ENCODE measurements around the gene CX3CR1.

The CX3CR1 gene

DNA sequence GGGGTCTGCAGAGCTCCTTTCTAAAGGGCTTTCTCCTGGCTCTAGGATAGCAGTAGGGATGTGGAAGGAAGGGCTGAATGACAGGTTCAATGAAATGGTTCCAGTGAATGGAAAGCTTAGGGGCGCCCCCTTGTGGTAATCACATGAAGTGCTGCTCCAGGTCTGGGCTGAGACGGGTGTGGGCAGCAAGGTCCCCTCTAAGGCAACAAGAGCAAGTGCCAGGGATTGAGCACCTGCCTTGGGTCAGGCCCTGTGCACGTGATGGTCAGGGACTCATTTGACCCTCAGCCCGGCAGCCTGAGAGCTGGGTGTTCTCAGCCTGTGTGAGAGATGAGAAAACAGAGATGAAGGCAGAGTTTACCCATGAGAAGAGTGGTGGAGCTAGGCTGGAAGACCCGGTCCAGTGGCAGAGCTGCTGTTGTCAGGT, 12.1 kb upstream of the CX3CR1 start:
- peak; percentile 80 for DNase-seq (ENCODE audit: low spot score)

DNA sequence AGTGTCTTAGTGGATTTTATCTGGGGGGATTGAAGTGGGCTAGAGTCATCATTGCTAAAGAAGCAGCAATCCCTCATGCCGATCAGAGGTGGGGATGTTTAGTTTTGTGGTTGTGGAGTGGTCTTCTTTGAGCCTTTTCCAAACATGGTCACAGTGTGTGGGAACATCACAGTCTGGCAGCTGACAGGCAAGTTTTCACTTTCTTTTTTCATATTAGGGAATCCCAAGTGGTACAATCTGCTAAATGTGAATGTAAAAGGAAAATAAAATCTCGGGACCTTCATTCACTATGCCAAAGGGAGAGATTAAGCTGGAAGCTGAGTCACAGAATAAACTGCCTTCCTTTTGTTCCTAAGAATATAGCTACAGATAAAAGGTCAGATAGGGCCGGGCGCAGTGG, 10.4 kb upstream of the CX3CR1 start:
- DNase-seq (ENCODE audit: low spot score): no peak

DNA sequence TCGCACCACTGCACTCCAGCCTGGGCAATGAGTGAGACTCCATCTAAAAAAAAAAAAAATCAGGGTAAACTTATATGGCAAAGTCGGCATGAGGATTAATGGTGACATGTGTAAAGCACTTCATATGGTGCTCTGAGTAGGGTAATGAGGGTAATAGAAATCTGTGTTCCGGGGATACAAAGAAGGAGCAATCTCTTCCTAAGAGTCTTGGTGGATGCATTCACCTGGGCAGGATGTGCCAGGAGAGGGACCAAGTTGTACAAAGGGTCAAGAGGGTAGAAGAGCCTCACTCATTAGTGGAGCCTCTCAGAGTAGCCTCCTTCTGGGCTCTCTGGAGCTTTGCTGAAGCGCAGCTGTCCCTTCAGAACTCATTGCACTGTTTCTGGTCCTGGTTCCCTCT, 9.3 kb upstream of the CX3CR1 start:
- no peak for DNase-seq (ENCODE audit: low spot score)

DNA sequence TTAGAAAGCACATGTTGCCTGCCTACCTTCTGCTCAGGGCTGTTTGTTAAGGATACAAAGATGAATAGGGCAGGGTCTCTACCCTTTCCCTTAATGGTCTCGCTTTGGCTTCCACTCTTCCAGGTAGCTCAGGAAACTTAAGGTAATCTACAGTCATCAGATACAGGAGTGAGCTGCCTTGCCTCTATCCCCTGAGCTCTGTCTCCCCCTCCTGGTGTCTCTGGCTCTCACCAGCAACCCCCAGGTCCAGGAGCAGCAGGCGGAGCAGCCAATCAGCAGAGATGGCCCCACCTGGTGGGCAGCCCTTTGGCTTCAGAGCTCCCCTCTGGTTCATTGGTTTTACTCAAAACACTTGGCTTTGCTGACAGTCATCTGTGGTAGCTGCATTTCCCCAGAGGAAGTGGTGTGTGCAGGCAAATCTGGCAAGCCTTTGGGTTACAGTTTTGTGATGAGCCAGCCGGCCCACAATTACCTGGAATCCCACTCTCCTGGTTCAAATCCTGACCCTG, 8.5 kb upstream of the CX3CR1 start:
- peak; percentile 98 for DNase-seq (ENCODE audit: low spot score)

DNA sequence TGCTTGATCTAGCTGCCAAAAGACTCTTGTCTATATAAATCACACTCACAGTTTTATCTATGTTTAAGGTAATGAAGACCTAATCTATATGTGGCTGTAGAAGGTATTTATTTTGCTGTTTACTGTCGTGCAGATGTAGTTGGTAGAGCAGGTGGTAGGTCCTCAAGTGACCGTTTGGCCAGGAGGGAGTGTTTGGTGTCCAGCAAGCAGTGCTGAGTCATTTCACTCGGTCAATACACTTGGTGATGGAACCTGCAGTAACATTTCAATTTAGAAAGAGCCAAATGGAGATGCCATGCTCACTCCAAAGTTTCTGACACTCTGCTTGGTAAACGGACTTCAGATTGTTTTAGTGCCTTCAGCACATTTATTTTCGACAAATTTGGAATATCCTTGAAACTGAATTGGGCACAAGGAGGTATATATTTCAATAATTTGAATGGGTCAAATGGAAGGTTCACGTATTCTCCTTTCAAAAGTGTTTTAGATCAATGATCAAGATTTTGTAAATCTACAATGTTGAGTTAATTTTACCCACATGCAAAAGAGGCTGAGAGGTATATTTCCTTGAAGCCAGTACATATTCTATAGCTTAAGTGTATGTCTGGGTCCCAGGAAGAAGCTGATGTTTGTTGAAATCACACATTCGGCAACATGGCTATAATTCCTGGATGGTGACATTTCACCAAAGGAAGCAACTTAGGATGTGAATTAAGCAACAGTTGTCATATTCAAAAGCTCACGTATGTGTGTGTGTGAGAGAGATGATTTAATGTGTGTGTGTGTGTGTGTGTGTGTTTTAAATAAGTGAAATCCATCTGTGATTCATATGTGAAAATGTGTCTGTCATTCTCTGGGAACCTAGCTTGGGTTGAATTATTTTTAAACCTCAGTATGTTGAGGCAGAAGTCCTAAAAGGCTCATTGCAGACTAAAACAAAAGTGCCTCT, 7.7 kb upstream of the CX3CR1 start:
- no peak for DNase-seq (ENCODE audit: low spot score)

DNA sequence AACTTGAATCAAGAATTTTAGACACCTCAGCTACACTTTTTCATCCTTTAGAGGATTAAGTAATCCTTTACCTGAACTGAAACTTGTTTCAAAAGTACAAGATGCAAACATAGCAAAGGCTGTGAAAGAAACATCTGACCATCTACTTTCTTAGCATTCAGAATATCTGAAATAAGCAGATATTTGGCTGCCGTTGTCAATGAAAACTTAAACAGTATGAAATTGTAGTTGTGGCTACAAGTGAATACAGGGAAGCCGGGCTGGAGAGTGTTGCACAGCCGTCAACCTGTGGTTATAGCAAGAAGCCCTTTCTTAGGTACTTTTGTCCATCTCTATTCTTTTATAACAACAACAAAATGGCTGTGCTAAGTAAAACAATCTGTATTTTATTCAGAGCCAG, 6.9 kb upstream of the CX3CR1 start:
- no peak for DNase-seq (ENCODE audit: low spot score)

DNA sequence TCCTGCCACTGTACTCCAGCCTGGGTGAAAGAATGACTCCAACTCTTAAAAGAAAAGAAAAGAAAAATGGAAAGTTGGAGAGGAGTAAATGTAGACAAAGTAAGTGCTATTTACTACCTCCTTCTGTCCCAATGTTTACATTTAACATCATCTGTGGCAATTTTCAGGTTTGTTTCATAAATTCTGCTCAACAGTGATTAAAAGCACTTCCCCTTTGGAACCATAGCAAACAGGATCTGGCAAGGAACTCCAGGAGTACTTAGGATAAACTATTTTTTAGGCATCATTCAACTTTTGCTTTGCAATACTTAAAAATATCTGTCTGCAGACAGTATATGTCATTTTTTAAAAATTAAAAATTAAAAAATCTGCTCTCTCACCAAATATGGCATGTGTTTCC, 5.5 kb upstream of the CX3CR1 start:
- no peak for DNase-seq (ENCODE audit: low spot score)

DNA sequence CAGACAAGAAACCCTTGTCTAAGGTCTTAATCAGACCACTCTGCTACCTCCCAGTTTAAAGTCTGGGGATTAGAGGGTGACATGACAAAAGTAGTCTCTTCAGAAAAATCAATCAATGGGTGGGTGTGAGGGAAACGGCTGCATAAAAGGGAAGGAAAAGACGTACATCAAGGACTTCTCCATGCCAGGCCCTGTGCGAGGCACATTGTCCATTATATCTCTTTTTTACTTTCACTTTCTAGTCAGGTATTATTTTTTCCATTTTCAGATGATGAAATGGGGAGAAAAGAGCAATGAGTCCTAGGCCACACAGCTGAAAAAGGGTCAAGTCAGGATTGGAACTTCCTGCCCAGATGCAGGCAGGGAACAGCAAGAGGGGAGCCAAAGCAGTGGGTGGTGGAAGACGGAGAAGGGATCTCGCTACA, 4.6 kb upstream of the CX3CR1 start:
- DNase-seq (ENCODE audit: low spot score): no peak

DNA sequence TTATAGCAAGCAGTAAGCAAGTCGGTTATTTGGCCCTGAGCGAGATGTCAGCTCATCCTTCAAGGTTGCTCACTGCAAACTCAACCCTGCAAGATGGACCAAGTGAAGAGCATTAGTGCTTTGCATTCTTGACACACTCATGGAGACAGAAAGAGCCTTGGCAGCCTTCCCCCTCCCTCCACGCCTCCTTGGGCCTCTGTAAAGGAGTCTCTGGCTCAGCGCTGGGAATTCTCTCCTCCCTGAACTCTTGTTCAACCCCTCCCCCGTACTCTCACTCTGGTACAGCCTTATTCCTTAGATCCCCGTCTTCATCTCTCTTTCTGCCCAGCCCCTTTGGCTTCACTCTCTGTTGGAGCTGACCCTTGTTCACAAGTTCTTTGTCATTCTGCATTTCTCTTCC, 2.2 kb upstream of the CX3CR1 start:
- no peak for DNase-seq (ENCODE audit: low spot score)

DNA sequence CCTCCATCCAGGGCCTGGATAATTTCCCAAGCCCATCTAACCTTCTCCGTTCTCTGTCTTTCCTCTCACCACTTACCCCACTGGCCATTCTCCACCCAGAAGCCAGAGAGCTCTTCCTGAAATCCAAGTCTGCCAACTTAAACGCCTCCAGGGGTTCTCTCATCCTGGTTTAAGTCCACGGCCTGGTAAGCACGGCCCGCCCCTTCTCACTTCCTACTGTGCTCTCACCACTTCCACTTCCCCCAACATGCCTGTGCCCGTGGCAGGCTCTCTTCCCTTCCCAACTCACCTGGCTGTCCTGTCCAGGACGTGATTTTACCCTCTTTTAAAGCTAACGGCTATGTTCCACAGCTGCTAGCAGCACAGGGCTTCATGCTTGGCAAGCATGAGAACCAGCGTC, 1.7 kb upstream of the CX3CR1 start:
- DNase-seq (ENCODE audit: low spot score): no peak

DNA sequence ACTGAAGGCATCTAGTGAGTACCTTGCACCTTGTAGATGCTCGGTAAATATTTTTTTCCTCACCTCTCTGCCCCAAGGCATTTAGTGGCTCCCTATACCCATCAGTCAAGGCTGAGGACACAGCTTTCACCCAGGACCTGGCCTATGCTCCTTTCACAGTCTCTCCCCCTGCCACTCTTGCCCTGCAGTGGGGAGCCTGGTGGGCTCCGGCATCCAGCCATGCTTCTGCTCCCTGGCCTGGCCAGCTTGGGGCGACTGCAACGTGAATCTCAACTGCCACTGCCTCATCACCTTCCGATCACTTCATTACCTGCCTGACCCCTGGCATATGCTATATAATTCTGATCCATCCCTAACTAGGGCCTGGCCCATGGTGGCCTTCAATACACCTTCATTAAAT, 735 bp upstream of the CX3CR1 start:
- DNase-seq (ENCODE audit: low spot score): no peak

DNA sequence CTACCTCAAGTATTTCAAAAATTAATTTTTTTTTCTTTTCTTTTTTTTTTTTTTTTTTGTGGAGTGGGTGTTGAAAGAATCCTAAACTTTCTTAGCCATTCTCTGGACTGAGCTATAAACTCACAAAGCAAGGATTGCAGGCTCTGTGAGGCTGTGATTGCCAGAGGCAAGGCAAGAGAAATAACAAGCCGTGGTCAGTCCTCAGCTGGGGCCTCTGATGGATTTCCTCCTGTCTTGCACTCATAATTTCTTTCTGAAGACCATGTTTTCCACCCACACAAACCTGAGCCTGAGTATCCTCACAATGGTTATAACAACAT, 1.3 kb downstream of the CX3CR1 start:
- DNase-seq (ENCODE audit: low spot score): no peak

DNA sequence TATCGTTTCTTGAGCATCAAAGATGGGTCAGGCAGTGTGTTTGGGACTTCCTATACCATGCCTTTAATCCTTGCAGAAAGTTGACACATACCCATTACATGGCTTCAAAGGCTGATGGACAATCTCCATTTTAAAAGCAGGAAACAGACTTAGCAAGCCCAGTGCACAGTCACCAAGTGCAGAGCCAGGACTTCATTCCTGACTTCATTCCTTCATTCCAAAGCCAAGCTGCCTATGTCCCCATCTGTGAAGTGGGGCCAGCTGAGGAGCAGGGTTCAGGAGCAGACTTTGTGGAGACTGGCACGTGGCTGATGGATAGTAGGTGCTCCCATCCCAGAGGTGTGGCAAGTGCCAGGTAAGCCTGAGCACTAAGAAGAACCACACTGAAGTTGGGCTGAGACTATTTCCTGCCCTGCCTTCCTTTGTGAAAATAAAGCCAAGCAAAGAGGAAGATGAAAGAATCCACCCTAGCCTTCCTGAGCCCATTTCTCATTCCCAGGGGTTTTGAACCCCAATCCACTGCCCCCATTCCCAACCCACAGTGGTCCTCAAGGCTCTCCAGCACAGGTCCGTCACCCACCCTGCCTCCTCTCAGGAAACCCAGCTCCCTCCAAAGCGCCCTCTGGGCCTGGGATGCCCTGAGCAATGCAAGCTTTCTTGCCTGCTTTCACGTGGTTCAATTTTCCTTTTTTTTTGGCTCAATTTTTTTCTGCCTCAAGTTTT, 1.8 kb downstream of the CX3CR1 start:
- no peak for DNase-seq (ENCODE audit: low spot score)

DNA sequence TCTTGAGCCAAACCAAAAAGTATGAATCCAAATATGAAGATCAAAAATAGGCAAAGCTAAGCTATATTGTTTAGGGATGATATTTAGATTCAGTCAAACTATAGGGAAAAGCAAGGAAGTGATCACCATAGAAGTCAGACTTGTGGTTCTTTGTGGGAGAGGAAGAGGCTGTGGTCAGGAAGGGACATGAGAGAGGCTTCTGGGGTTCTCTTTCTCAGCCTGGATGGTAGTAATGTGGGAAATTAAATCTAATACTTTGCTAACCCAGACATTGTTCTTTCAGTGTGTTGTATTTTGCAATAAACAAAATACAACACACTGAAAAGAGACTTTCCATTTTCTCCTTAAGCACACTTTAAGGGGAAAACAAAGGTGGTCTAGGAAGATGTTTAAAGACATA, 3.1 kb downstream of the CX3CR1 start:
- no peak for DNase-seq (ENCODE audit: low spot score)

DNA sequence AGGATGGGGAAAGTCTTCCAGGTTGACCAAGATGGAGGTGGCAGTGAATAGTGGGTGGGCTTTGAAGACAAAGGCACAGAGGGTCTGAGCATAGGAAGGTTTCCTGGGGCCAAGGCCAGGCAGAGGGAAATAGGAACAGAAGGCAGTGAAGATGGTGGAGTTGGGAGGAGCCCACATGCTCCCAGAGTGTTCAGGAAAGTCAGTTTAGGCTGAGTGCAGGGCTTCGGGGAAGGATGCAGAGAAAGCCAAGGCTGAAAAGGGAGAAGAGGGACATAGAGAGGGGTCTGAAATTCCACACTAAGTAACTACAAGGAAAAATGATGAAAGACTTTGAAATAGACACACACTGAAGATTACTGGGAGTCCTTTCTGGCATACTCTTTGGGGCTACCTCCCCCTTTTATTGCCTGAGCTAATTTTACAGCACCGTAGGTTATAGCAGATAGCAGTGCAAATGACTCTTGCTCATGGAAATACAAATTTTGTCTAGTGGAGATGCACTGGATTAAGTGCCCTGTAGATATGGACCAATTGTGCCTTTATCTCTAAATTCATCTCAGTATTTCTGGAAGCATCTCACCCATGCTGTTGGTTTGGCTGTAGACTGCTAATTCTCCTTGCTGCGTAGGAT, 3.8 kb downstream of the CX3CR1 start:
- DNase-seq (ENCODE audit: low spot score): no peak

DNA sequence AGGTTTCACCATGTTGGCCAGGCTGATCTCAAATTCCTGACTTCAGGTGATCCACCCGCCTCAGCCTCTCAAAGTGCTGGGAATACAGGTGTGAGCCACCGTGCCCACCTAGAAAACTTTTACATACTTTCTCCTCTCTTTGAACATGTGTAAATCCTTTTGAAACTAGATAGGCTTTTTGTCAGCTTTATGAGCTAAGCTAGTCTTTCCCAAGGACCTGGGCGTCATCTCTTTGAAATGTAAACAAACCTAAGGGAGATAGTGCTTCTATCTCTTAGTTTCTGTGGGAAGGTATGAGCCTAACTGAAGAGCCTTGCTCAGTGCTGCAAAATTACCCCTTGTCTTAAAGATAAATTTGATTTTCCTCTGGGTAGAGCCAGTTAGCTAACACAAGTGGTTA, 4.8 kb downstream of the CX3CR1 start:
- no peak for DNase-seq (ENCODE audit: low spot score)

DNA sequence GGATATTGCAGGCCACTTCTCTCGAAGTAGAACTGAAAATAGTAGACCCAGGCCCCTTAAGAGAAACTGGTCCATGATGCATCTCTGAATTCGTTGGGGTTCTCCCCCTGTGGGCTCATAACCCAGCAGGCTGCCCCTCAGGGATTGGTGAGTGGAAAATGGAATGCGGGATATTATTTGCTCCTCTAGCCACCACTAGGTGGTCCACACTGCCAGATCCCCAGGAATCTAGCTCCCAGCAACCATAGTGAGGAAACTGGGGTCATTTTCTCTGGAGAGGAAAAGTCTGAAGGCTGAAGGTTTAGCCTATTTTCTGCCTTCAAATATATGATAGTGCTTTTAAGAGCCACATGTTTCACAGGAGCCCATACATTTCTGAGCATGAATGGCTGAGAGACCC, 6.7 kb downstream of the CX3CR1 start:
- no peak for DNase-seq (ENCODE audit: low spot score)

DNA sequence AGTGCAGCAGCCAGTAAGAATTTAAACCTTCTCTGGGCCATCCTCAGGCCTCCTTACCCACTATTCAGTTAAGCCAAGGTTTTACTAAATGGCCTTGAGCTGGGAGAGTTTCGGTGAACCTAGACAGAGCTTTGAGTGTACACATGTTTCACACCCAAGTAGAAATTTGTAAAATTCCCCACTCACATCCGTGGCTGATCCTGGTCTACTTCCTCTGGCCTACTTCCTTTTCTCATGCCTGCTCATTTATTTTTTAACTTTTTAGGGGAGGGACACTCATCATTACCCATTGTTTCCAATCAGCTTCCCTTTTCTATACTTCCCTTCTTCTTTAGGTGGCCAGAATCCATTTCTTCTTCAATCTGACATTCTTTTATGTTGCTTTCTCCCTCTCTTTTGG, 7.6 kb downstream of the CX3CR1 start:
- no peak for DNase-seq (ENCODE audit: low spot score)

DNA sequence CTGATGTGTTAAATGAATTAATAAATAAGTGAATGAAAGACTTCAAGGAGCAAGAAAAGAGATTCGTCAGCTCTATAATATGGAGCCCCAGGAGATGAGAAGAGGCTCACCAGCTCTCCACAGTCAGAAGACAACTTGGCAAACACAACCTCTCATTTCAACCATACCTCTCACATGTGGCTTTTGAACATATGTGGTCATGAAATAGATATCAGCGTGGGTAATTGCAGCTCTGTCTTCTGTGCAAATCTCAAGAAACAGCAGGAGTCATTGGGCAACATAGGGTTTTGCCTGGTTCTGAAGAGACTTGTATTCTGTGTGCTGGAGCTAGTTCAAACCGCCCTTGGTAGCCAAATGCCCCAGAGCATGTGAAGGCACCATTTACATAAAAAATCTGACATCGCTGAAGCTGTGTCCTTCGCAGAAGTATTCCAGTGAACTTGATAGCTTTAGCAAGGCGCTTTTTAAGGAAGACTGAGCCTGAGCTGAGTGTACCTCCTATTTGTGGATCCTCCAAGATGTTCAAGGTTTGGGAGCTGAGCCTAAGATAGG, 8.4 kb downstream of the CX3CR1 start:
- no peak for DNase-seq (ENCODE audit: low spot score)

DNA sequence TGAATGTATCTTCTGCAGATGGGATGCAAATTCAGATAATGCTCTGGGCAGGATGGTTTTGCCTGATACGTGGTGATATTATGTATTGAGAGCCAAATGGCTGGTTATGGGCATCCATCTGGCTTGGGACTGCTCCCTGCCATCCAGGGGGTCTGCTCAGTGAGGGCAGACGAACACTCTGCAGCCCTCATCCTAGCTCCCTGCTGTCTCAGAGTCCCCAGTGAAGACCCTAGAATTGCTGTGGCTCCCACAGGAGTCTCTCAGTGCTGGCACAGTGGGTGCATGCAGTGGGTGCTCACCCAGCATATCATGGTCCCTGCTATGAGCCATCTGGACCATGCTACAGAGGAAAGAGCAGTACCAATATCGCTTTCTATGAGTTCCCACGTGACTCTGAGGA, 10.3 kb downstream of the CX3CR1 start:
- DNase-seq (ENCODE audit: low spot score): no peak

DNA sequence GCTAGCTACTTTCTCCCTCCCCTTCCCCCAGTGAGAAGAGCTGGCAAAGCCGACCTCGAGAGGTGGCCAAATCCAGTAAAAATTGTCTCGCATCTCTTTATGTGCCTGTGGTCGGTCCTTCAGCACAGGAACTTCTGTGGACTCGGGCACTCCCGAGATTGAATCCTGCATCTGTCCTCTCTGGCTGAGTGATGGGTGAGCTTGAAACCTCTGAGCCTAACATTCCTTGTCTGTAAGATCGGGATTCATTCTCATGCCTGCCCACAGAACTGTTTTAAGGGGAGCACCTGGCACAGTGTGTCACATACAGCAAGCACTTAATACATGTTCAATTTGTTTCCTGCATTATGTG, 11.3 kb downstream of the CX3CR1 start:
- no peak for DNase-seq (ENCODE audit: low spot score)

DNA sequence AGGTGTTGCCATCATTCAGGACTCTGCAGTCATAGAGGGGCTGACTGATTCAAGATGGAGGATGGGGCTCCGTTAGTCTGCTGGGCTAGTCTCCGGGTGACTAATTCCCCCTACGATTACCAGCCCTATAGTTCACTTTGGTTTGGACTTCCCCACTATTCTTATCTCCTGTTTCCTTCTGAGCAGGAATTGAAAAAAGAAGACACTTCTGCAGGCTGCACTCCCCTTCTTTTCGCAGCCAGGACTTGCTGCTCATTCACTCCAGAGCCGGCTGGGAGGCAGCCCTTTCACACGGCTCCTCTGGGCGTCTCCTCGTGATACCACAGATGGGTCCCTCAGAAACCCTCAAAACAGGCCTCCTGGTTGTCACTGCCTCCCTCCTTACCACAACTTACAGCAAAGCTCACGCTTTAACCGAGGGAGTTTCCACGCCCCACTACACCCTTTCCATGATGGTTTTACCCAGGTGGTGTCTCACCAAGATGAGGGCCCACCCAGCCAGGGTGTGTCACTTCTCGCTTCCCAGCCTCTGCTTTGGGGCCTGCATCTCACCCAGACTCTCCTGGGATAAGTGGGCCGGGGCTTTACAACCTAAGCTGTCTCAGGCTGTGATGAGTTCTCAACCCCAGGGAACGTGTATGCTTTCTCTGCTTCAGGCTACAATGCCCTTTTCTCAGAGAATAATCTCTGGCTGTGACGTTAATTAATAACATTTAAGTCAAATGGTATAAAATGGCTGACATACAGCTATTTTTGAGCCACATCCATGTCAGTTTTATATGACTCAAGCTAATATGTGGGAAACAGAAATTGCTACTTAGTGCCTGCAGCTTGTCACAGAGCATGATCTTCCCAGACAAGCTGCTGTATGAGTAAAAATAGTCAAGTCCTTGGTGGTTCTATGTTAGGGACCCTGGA, 11.9 kb downstream of the CX3CR1 start:
- no peak for DNase-seq (ENCODE audit: low spot score)
